Measurements from ENCODE around the gene NTN4. TPM values are rescaled to one million over a fixed set of nuclear protein-coding genes. Genes with fewer than 3 reads are reported as not detected.
"Not testable (repeated sequence)": the region's sequence is repeated elsewhere in the genome, so short reads cannot be mapped to it uniquely, and the experiment has no call there.

The NTN4 gene
- total and polyA plus RNA-seq, 4 donors: 19.5 to 68.9 (median 63.8) TPM

- H3K27me3 ChIP-seq (ENCODE audit: control insufficient read depth in 1 of 2, insufficient read depth in 2 of 2, low read length in 1 of 2); H3K36me3 ChIP-seq (ENCODE audit: control insufficient read depth in 1 of 2, insufficient read depth in 2 of 2, low read length in 1 of 2); DNase-seq; H3K4me3 ChIP-seq (ENCODE audit: low read length in 2 of 2); intact Hi-C loops (cut with DNase I); ATAC-seq (ENCODE audit: low FRiP score); H3K9me3 ChIP-seq (ENCODE audit: control insufficient read depth, low read length); H3K27ac ChIP-seq (ENCODE audit: low read depth in 1 of 2, low read length in 2 of 2); H3K4me1 ChIP-seq (ENCODE audit: control insufficient read depth in 1 of 2, insufficient read depth in 2 of 2, low read length in 2 of 2): not testable (repeated sequence)
- 95 to 97% methylated on average over 3 of the region's 3 CpGs for WGBS, 2 donors
Measured at GRCh38 chr12:95654665-95655064, 135.9 kb downstream of the NTN4 start.

- 32 to 44% methylated on average over 9 of the region's 9 CpGs for WGBS, 2 donors
- no peaks in the 10 kb centered on the region for H3K27me3 ChIP-seq (ENCODE audit: control insufficient read depth in 1 of 2, insufficient read depth in 2 of 2, low read length in 1 of 2)
- intact Hi-C loops (cut with DNase I): no loop called here
- DNase-seq: no peak
- peak overlapping the region in 1 of 2 donors; percentile 37 for H3K27ac ChIP-seq (ENCODE audit: low read depth in 1 of 2, low read length in 2 of 2)
- H3K36me3 ChIP-seq (ENCODE audit: control insufficient read depth in 1 of 2, insufficient read depth in 2 of 2, low read length in 1 of 2): peaks cover 0 to 3% of the 10 kb centered on the region in 2 donors
- ATAC-seq (ENCODE audit: low FRiP score): peak; percentile 81
- no peaks in the 10 kb centered on the region for H3K9me3 ChIP-seq (ENCODE audit: control insufficient read depth, low read length)
- no peaks in the 10 kb centered on the region for H3K4me1 ChIP-seq (ENCODE audit: control insufficient read depth in 1 of 2, insufficient read depth in 2 of 2, low read length in 2 of 2)
- H3K4me3 ChIP-seq (ENCODE audit: low read length in 2 of 2): no peak overlapping the region
Measured at GRCh38 chr12:95653771-95654546, 136.6 kb downstream of the NTN4 start.

DNA sequence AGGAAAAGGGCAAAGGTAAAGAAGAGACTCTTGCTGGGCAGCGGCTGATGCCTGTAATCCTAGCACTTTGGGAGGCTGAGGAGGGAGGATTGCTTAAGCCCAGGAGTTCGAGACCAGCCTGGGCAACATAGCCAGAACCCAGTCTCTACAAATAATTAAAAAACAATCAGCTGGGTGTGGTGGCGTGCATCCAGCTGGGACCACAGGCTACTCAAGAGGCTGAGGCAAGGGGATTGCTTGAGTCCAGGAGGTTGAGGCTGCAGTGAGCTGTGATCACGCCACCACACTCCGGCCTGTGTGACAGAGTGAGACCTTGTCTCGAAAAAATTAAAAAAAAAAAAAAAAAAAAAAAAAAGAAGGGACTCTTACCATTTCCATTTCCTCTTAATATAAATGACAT lies 138.9 kb downstream of the NTN4 start:
- intact Hi-C loops (cut with DNase I): no loop called here
- H3K4me3 ChIP-seq (ENCODE audit: low read length in 2 of 2): no peak overlapping the region
- H3K27ac ChIP-seq (ENCODE audit: low read depth in 1 of 2, low read length in 2 of 2): no peak overlapping the region
- no peak for DNase-seq
- no peaks in the 10 kb centered on the region for H3K9me3 ChIP-seq (ENCODE audit: control insufficient read depth, low read length)
- no peak for ATAC-seq (ENCODE audit: low FRiP score)
- no peaks in the 10 kb centered on the region for H3K4me1 ChIP-seq (ENCODE audit: control insufficient read depth in 1 of 2, insufficient read depth in 2 of 2, low read length in 2 of 2)
- no peaks in the 10 kb centered on the region for H3K27me3 ChIP-seq (ENCODE audit: control insufficient read depth in 1 of 2, insufficient read depth in 2 of 2, low read length in 1 of 2)
- WGBS, 2 donors: 97 to 99% methylated on average over 6 of the region's 6 CpGs
- no peaks in the 10 kb centered on the region for H3K36me3 ChIP-seq (ENCODE audit: control insufficient read depth in 1 of 2, insufficient read depth in 2 of 2, low read length in 1 of 2)

GRCh38 chr12:95648990-95649791 lies 141.4 kb downstream of the NTN4 start:
- Histone ChIP-seq H3K27me3 (ENCODE audit: control insufficient read depth in 1 of 2, insufficient read depth in 2 of 2, low read length in 1 of 2) (no peaks in the 10 kb centered on the region), H3K27ac (ENCODE audit: low read depth in 1 of 2, low read length in 2 of 2) (no peak overlapping the region), H3K4me1 (ENCODE audit: control insufficient read depth in 1 of 2, insufficient read depth in 2 of 2, low read length in 2 of 2) (no peaks in the 10 kb centered on the region), H3K9me3 (ENCODE audit: control insufficient read depth, low read length) (no peaks in the 10 kb centered on the region), H3K4me3 (ENCODE audit: low read length in 2 of 2) (no peak overlapping the region), H3K36me3 (ENCODE audit: control insufficient read depth in 1 of 2, insufficient read depth in 2 of 2, low read length in 1 of 2) (no peaks in the 10 kb centered on the region)
- WGBS, 2 donors: 72% methylated on average over 9 of the region's 9 CpGs
- ATAC-seq (ENCODE audit: low FRiP score) (no peak), DNase-seq (peak in 1 of 2 donors; percentile 51)
- intact Hi-C loops (cut with DNase I): no loop called here

DNA sequence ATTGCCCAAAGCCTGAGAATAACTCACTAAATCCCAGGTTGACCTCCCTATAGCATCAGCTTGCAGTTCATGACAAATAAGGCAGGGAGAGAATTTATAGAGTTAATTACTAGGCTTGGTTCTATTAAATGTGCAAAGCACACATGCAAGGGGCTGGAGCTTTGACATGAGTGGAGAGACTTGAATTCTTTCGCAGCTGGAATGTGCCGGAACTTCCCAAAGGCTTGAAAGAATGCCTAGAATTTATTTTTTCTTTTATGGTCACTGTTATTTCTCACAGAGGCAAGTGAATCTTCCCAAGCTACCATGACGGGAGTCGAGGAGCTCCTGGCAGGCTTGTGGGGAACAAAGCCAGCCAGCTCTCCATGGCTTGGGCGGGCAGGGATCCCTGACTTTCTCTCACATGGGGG lies 143.8 kb downstream of the NTN4 start:
- H3K36me3 ChIP-seq (ENCODE audit: control insufficient read depth in 1 of 2, insufficient read depth in 2 of 2, low read length in 1 of 2): no peaks in the 10 kb centered on the region
- WGBS, 2 donors: 5 to 6% methylated on average over 5 of the region's 5 CpGs
- H3K27me3 ChIP-seq (ENCODE audit: control insufficient read depth in 1 of 2, insufficient read depth in 2 of 2, low read length in 1 of 2): no peaks in the 10 kb centered on the region
- no peaks in the 10 kb centered on the region for H3K9me3 ChIP-seq (ENCODE audit: control insufficient read depth, low read length)
- ATAC-seq (ENCODE audit: low FRiP score) (no peak), DNase-seq (no peak)
- intact Hi-C loops (cut with DNase I): no loop called here
- H3K27ac ChIP-seq (ENCODE audit: low read depth in 1 of 2, low read length in 2 of 2): no peak overlapping the region
- no peak overlapping the region for H3K4me3 ChIP-seq (ENCODE audit: low read length in 2 of 2)
- no peaks in the 10 kb centered on the region for H3K4me1 ChIP-seq (ENCODE audit: control insufficient read depth in 1 of 2, insufficient read depth in 2 of 2, low read length in 2 of 2)

DNA sequence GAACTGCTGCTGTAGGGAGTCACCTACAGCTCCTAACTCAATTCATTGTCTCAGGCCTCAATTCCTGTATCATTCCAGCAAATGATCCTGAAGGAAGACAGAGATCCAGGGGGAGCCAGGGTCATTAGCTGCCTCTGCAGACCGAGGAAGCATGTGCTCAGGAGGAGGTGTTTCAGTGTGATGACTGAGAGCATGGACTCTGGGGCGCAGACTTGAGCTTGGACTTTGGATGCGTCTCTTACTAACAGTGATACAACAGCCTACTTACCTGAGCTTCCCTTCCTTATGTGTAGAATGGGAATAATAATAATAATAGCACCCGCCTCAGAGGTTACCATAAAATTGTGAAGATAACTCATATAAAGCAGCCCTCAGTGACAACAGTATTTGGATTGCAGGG lies 147.3 kb downstream of the NTN4 start:
- Histone ChIP-seq H3K4me1 (ENCODE audit: control insufficient read depth in 1 of 2, insufficient read depth in 2 of 2, low read length in 2 of 2) (no peaks in the 10 kb centered on the region), H3K27ac (ENCODE audit: low read depth in 1 of 2, low read length in 2 of 2) (no peak overlapping the region), H3K27me3 (ENCODE audit: control insufficient read depth in 1 of 2, insufficient read depth in 2 of 2, low read length in 1 of 2) (no peaks in the 10 kb centered on the region), H3K4me3 (ENCODE audit: low read length in 2 of 2) (no peak overlapping the region), H3K9me3 (ENCODE audit: control insufficient read depth, low read length) (no peaks in the 10 kb centered on the region), H3K36me3 (ENCODE audit: control insufficient read depth in 1 of 2, insufficient read depth in 2 of 2, low read length in 1 of 2) (no peaks in the 10 kb centered on the region)
- DNase-seq: no peak
- 92 to 98% methylated on average over 4 of the region's 4 CpGs for WGBS, 2 donors
- intact Hi-C loops (cut with DNase I): loop anchor here in 1 of 2 donors (5.0 kb wide), 1 partner anchor 149 kb away; the partner anchor contains the start of gene NTN4
- no peak for ATAC-seq (ENCODE audit: low FRiP score)

- no peaks in the 10 kb centered on the region for H3K27me3 ChIP-seq (ENCODE audit: control insufficient read depth in 1 of 2, insufficient read depth in 2 of 2, low read length in 1 of 2)
- no peaks in the 10 kb centered on the region for H3K4me1 ChIP-seq (ENCODE audit: control insufficient read depth in 1 of 2, insufficient read depth in 2 of 2, low read length in 2 of 2)
- 90 to 92% methylated on average over 6 of the region's 6 CpGs for WGBS, 2 donors
- no peak overlapping the region for H3K27ac ChIP-seq (ENCODE audit: low read depth in 1 of 2, low read length in 2 of 2)
- no peaks in the 10 kb centered on the region for H3K9me3 ChIP-seq (ENCODE audit: control insufficient read depth, low read length)
- ATAC-seq (ENCODE audit: low FRiP score): no peak
- no peak overlapping the region for H3K4me3 ChIP-seq (ENCODE audit: low read length in 2 of 2)
- intact Hi-C loops (cut with DNase I): loop anchor here in 1 of 2 donors (5.0 kb wide), 1 partner anchor 150 kb away; the partner anchor contains the start of gene NTN4
- H3K36me3 ChIP-seq (ENCODE audit: control insufficient read depth in 1 of 2, insufficient read depth in 2 of 2, low read length in 1 of 2): no peaks in the 10 kb centered on the region
- DNase-seq: no peak
Measured at GRCh38 chr12:95642583-95642982, 148.0 kb downstream of the NTN4 start.

GRCh38 chr12:95641299-95641952 lies 149.1 kb downstream of the NTN4 start:
- Histone ChIP-seq H3K36me3 (ENCODE audit: control insufficient read depth in 1 of 2, insufficient read depth in 2 of 2, low read length in 1 of 2) (no peaks in the 10 kb centered on the region), H3K27me3 (ENCODE audit: control insufficient read depth in 1 of 2, insufficient read depth in 2 of 2, low read length in 1 of 2) (no peaks in the 10 kb centered on the region), H3K4me3 (ENCODE audit: low read length in 2 of 2) (no peak overlapping the region), H3K27ac (ENCODE audit: low read depth in 1 of 2, low read length in 2 of 2) (no peak overlapping the region), H3K9me3 (ENCODE audit: control insufficient read depth, low read length) (no peaks in the 10 kb centered on the region), H3K4me1 (ENCODE audit: control insufficient read depth in 1 of 2, insufficient read depth in 2 of 2, low read length in 2 of 2) (no peaks in the 10 kb centered on the region)
- ATAC-seq (ENCODE audit: low FRiP score) (no peak), DNase-seq (no peak)
- intact Hi-C loops (cut with DNase I): loop anchor here in 1 of 2 donors (5.0 kb wide), 1 partner anchor 151 kb away; the partner anchor contains the start of gene NTN4
- 62 to 65% methylated on average over 3 of the region's 3 CpGs for WGBS, 2 donors

Measured in aorta (tissue), 5 donors.